HUES6 (cell line): ENCODE results near the gene PDZRN3.
A peak's percentile ranks its signal among the peaks of the same experiment; 100 is the strongest.

Source experiments
- H3K27ac ChIP-seq: 2 replicates; pipeline ENCODE4 v1.7.0; 2013; ENCODE audit warnings: low read depth, mild to moderate bottlenecking, low read length, inconsistent platforms
- H3K27me3 ChIP-seq: 2 replicates; pipeline ENCODE4 v1.6.1; 2013; ENCODE audit warnings: low read length; ENCODE audit not compliant: control insufficient read depth, insufficient read depth
- H3K36me3 ChIP-seq: 2 replicates; pipeline ENCODE4 v1.6.1; 2013; ENCODE audit warnings: low read length; ENCODE audit not compliant: control insufficient read depth, insufficient read depth
- H3K4me1 ChIP-seq: 2 replicates; pipeline ENCODE4 v1.6.1; 2013; ENCODE audit warnings: low read length; ENCODE audit not compliant: control insufficient read depth, insufficient read depth
- H3K4me3 ChIP-seq: 2 replicates; pipeline ENCODE4 v1.5.1; 2013; ENCODE audit warnings: low read depth, low read length
- H3K9ac ChIP-seq: one replicate; pipeline ENCODE4 v1.6.1; 2013; ENCODE audit warnings: mild to moderate bottlenecking, low read length
- H3K9me3 ChIP-seq: 2 replicates; pipeline ENCODE4 v1.6.1; 2013; ENCODE audit warnings: low read depth, low read length; ENCODE audit not compliant: control insufficient read depth, insufficient read depth

Gene PDZRN3

DNA sequence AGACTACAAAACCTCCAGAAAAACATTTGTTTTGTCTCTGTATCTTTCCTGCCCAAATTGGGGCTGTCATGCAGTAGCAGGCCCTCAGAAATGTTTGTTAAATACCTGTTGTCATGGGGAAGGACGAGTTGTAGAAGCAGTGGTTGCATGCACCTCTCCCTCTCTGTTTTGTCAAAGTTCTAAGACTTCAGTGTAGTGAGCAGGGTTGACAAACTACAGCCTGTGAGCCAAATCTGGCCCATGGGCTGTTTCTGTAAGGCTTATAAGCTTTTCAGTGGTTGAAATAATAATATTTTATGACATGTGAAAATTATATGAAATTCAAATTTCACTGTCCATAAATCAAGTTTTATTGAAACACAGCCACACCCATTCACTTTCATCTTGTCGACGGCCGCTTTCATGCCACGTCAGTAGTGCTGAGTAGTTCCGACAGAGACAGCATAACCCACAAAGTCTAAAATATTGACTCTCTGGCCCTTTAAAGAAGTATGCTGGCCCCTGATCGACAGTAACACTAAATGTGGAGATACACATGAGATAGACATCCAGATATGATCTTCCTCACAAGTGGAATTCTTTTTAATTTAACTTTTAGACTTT lies 102.9 kb downstream of the PDZRN3 start:
- Histone ChIP-seq H3K27ac (no peak overlapping the region), H3K9ac (no peak overlapping the region), H3K4me1 (no peaks in the 10 kb centered on the region), H3K4me3 (no peak overlapping the region), H3K9me3 (0 out of 2 replicates have a peak, but pooled peaks cover 6% of the 10 kb centered on the region), H3K36me3 (no peaks in the 10 kb centered on the region), H3K27me3 (no peaks in the 10 kb centered on the region)

GRCh38 chr3:73520931-73521461 lies 103.7 kb downstream of the PDZRN3 start:
- H3K4me1 ChIP-seq: no peaks in the 10 kb centered on the region
- no peaks in the 10 kb centered on the region for H3K27me3 ChIP-seq
- no peak overlapping the region for H3K9ac ChIP-seq
- H3K9me3 ChIP-seq: 0 out of 2 replicates have a peak, but pooled peaks cover 6% of the 10 kb centered on the region
- no peaks in the 10 kb centered on the region for H3K36me3 ChIP-seq
- no peak overlapping the region for H3K27ac ChIP-seq
- no peak overlapping the region for H3K4me3 ChIP-seq

GRCh38 chr3:73516631-73517030 lies 108.1 kb downstream of the PDZRN3 start:
- Histone ChIP-seq H3K27ac (no peak overlapping the region), H3K4me3 (no peak overlapping the region), H3K27me3 (peaks cover 16% of the 10 kb centered on the region; the same call in 1 of the 2 replicates), H3K4me1 (peaks cover 26% of the 10 kb centered on the region), H3K9ac (no peak overlapping the region), H3K36me3 (no peaks in the 10 kb centered on the region), H3K9me3 (no peaks in the 10 kb centered on the region)

GRCh38 chr3:73513260-73513659 lies 111.5 kb downstream of the PDZRN3 start:
- H3K4me1 ChIP-seq: peaks cover 56% of the 10 kb centered on the region
- H3K36me3 ChIP-seq: no peaks in the 10 kb centered on the region

DNA sequence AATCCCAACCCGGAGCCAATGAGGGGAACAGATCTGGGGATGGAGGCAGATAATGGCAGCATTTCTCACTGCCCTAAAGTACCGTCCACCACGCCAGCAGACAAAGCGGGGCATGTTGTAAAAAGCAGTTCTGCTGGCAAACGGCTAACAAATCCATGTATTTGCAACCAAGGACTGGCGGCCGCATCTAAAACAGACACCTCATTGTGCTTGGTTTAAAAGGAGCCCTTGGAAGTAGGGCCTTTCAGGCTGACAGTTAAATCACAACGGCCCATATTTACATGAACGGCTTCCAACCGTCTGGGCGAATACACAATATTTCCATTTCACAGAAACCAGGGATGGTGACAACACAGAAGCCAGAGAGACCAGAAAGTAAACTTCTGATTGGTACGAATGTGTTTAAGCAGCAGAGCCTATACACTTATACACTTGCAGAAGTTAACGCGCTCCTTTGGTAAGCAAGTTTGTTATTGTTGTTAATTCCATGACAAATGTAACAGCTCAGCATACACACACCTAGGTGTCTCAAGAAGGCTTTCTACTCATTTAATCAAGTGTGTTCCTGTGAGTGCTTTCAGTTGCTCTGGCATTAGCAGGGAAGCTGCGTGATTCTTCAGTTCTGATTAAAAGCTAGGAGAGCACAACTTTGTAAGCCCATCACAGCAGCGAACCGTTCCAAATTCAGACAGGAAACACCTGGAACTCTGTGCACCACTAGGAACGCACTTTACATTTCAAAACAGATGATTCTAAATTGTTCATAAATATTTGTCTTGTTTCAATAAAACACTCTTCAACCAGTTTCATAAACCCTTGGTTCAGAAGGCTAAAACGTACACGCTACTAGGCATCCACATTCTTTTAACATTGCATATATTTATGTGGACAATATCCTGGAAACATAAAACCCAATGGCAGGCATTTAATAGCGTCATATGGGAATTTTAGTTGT lies 112.9 kb downstream of the PDZRN3 start:
- Histone ChIP-seq H3K9me3 (no peaks in the 10 kb centered on the region), H3K27me3 (peaks cover 16% of the 10 kb centered on the region; the same call in 1 of the 2 replicates), H3K27ac (no peak overlapping the region), H3K36me3 (no peaks in the 10 kb centered on the region), H3K4me3 (no peak overlapping the region), H3K4me1 (peaks cover 56% of the 10 kb centered on the region), H3K9ac (peak overlapping the region; percentile 1)

More at GRCh38 chr3:73513260-73513659, 111.5 kb downstream of the PDZRN3 start:
- H3K9ac ChIP-seq: no peak overlapping the region
- H3K4me3 ChIP-seq: no peak overlapping the region
- no peak overlapping the region for H3K27ac ChIP-seq
- no peaks in the 10 kb centered on the region for H3K9me3 ChIP-seq
- peaks cover 16% of the 10 kb centered on the region; the same call in 1 of the 2 replicates for H3K27me3 ChIP-seq

DNA sequence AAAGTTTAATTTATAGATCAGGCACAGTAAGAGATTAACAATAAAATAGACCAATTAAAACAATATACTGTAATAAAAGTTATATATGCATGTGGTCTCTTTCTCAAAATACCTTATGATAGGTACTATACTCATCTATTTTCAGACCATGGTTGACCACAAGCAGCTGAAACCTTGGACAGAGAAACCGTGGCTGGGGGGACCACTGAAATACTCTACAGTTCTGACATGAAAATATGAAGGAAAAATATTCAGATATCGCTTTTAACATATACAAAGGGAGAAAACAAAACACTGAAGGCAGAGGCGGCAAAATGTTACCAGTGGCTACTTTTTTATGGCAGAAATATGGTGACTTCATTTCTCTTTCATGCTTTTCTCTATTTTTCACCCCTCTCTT lies 114.0 kb downstream of the PDZRN3 start:
- Histone ChIP-seq H3K27ac (no peak overlapping the region), H3K27me3 (peaks cover 16% of the 10 kb centered on the region; the same call in 1 of the 2 replicates), H3K9me3 (no peaks in the 10 kb centered on the region), H3K4me3 (no peak overlapping the region), H3K9ac (no peak overlapping the region), H3K36me3 (no peaks in the 10 kb centered on the region), H3K4me1 (peaks cover 56% of the 10 kb centered on the region)

DNA sequence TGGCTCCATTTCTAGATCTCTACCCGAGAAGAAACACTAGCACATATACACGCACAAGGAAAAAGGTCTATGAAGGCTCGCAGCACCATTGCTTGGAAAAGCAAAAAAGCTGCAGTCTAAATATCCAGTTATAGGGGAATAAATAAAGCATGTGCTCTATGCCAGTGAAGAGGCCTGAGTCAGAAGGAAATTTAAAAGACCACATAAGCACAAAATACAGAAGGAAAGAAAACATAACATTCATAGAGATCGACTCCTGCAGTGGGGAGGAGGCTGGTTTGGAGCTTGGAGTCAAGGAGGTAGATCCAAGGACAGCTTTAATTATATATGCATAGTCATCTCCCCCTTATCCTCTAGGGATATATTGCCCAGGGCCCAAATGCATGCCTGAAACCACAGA lies 114.4 kb downstream of the PDZRN3 start:
- H3K4me1 ChIP-seq: peaks cover 56% of the 10 kb centered on the region
- no peaks in the 10 kb centered on the region for H3K36me3 ChIP-seq
- H3K9me3 ChIP-seq: no peaks in the 10 kb centered on the region
- H3K27ac ChIP-seq: no peak overlapping the region
- no peak overlapping the region for H3K4me3 ChIP-seq
- no peak overlapping the region for H3K9ac ChIP-seq
- H3K27me3 ChIP-seq: peaks cover 16% of the 10 kb centered on the region; the same call in 1 of the 2 replicates

DNA sequence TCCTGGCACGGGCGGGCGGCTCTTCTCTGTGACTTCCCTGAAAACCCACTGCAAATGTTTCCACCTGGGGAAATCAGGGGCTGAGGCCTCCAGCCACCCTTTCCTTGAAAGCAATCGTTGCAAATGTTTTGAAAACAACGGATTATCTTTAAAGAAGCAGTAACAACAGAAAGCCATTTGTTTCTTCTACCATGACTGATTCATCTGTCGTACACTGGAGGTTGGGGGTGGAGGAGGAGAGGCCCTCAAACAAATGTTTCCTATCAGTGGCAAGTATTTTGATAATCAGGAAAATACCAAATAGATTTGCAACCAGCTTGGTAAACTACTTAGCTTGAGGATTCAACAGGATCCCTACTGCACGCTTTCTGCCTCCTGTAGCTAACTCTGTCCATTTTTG lies 114.9 kb downstream of the PDZRN3 start:
- Histone ChIP-seq H3K9ac (no peak overlapping the region), H3K36me3 (no peaks in the 10 kb centered on the region), H3K27me3 (peaks cover 16% of the 10 kb centered on the region; the same call in 1 of the 2 replicates), H3K4me1 (peaks cover 56% of the 10 kb centered on the region), H3K27ac (no peak overlapping the region), H3K9me3 (no peaks in the 10 kb centered on the region), H3K4me3 (no peak overlapping the region)

DNA sequence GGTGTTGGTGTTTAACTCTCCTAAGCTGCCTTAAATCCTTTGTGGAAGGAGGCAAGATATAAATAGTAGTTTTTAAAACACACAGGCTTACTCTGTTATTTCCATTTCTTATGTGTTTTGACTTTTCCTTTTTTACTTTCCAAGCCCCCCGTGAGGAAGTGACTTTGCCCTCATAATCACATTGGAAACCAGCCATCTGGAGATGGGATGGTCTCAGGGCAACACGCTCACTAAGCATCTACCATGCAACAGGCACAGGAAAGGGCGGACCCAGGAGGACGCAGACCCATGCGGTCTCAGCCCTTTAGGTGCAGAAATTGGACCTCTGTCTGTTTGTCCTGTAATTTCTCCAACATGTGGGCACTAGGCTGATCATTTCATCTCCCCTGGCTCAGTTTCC lies 115.7 kb downstream of the PDZRN3 start:
- peaks cover 13% of the 10 kb centered on the region; the same call in 1 of the 2 replicates for H3K27me3 ChIP-seq
- H3K9ac ChIP-seq: no peak overlapping the region
- peaks cover 53% of the 10 kb centered on the region for H3K4me1 ChIP-seq
- H3K36me3 ChIP-seq: no peaks in the 10 kb centered on the region
- no peak overlapping the region for H3K27ac ChIP-seq
- no peak overlapping the region for H3K4me3 ChIP-seq
- H3K9me3 ChIP-seq: no peaks in the 10 kb centered on the region

DNA sequence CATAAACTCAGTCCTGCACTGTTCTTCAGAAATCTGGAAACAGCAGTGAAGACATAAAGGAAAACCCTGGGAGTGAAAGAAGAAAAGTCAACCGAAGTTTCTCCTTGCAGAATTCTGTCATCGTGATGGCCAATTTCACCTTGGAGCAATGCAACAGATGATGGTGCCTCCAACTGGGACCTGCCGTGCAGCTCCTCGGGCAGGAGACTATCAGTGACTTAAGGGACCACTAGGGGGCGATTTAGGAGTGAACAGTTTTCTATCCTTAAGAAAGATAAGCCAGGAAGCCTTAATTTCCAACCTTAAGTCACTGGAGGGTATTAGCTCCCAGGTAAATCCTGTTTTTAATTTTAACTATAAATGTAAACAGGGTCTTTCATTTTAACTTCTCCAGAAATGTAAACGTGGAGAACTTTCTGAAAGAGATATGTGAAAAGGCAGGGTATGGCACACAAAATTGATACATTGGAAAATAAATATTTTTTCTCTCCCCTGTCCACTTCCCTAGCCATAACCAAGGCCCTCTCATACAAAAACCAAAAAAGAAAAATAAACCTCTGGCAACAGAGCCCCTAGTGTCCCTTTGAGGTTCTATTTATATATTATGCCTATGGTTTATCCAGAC lies 116.3 kb downstream of the PDZRN3 start:
- H3K36me3 ChIP-seq: no peaks in the 10 kb centered on the region
- H3K27ac ChIP-seq: no peak overlapping the region
- no peaks in the 10 kb centered on the region for H3K9me3 ChIP-seq
- H3K9ac ChIP-seq: no peak overlapping the region
- H3K27me3 ChIP-seq: peaks cover 9% of the 10 kb centered on the region; the same call in 1 of the 2 replicates
- H3K4me3 ChIP-seq: no peak overlapping the region
- peaks cover 47% of the 10 kb centered on the region for H3K4me1 ChIP-seq
